ENCODE measurements around the gene NT5E. TPM values are rescaled to one million over a fixed set of nuclear protein-coding genes. Genes with fewer than 3 reads are reported as not detected.
"Not testable (repeated sequence)": the region's sequence is repeated elsewhere in the genome, so short reads cannot be mapped to it uniquely, and the experiment has no call there.

Gene NT5E
- total RNA-seq, 2 experiments from 2014 or later, result 7.4 to 7.6 TPM

DNA sequence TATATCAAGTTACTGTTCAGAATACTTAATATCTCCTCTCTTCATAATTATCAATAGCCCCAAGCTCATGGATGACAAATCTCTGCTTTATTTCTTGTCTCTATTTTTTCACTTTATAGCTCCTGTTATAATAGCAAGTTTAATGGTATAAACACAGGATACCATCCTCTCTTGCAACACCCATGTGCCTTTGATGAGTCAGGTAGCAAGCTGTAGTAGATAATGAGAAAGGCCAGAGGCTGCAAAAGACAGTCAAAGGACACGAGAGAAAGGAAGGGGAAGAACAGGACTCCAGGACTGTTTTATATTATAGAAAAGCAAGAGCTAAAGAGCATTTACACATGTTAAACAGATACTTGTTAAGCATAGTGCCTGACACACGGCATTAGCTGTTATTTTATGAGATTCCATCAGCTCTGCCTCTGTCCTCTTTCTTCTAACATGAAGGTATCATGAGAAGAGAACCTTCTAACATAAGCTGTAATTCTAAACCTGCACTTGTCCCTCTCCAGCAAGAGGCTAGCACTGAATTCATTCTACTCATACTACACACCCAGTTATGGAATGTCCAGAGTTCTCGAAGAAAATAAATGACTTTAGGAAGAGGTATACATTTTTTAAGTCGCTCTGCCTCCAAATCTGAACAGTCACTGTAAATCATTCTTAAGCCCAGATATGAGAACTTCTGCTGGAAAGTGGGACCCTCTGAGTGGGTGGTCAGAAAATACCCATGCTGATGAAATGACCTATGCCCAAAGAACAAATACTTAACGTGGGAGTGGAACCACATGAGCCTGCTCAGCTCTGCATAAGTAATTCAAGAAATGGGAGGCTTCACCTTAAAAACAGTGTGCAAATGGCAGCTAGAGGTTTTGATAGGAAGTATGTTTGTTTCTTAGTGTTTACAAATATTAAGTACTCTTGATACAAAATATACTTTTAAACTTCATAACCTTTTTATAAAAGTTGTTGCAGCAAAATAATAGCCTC, 45.0 kb downstream of the NT5E start:
- ATAC-seq (no peak), DNase-seq (no peak)
- POLR2A ChIA-PET, result interaction anchor here (1.0 to 1.4 kb wide), 2 partner anchors 12 to 44 kb away, joined by 3 read pairs; no protein-coding TSS in a partner anchor
- Mint-ChIP-seq H3K27me3 (ENCODE audit: low read depth) (no peaks in the 10 kb centered on the region), H3K36me3 (ENCODE audit: low read depth) (peaks cover 13% of the 10 kb centered on the region), H3K9me3 (ENCODE audit: insufficient read depth) (no peaks in the 10 kb centered on the region), H3K4me1 (ENCODE audit: low read depth) (peaks cover 10% of the 10 kb centered on the region), H3K27ac (no peak overlapping the region), H3K4me3 (no peak overlapping the region)
- CTCF ChIA-PET, result interaction anchor here (1.0 to 6.7 kb wide), 5 partner anchors 10 to 171 kb away, joined by 4 to 66 read pairs (median 5); partner anchors contain the start of gene NT5E

DNA sequence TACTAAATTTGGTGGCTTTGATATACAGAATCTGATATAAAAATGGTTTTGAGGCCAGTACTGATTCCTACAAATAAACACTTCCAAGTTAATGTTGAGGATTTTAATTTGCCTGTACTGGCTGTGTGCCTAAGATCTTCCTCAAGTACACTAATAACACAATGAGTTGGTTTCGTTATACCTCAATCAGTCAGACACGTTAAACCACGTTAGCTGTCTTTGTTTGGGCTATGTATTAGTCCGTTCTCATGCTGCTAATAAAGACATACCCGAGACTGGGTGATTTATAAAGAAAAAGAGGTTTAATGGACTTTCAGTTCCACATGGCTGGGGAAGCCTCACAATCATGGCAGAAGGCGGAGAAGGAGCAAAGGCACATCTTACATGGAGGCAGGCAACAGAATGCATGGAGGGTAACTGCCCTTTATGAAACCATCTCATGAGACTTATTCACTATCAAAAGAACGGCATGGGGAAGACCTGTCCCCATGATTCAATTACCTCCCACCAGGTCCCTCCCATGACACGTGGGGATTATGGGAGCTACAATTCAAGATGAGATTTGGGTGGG, 46.2 kb downstream of the NT5E start:
- ATAC-seq, result no peak
- H3K36me3 Mint-ChIP-seq (ENCODE audit: low read depth), result peaks cover 15% of the 10 kb centered on the region
- CTCF ChIA-PET, result interaction anchor here (6.7 kb wide), 1 partner anchor 12 kb away, joined by 66 read pairs; no protein-coding TSS in a partner anchor
- no peaks in the 10 kb centered on the region for H3K9me3 Mint-ChIP-seq (ENCODE audit: insufficient read depth)
- POLR2A ChIA-PET, result no interaction called here
- H3K4me3 Mint-ChIP-seq, result no peak overlapping the region
- DNase-seq, result no peak
- H3K27me3 Mint-ChIP-seq (ENCODE audit: low read depth), result no peaks in the 10 kb centered on the region
- H3K4me1 Mint-ChIP-seq (ENCODE audit: low read depth), result peaks cover 10% of the 10 kb centered on the region
- H3K27ac Mint-ChIP-seq, result no peak overlapping the region

GRCh38 chr6:85496856-85497255, 47.0 kb downstream of the NT5E start:
- H3K9me3 Mint-ChIP-seq (ENCODE audit: insufficient read depth), result no peaks in the 10 kb centered on the region
- POLR2A ChIA-PET, result interaction anchor here (0.6 kb wide), 1 partner anchor 97 kb away, joined by 3 read pairs; no protein-coding TSS in a partner anchor
- no peak overlapping the region for H3K4me3 Mint-ChIP-seq
- H3K36me3 Mint-ChIP-seq (ENCODE audit: low read depth), result peaks cover 15% of the 10 kb centered on the region
- DNase-seq, result no peak
- H3K27ac Mint-ChIP-seq, result no peak overlapping the region
- CTCF ChIA-PET, result interaction anchor here (6.7 kb wide), 1 partner anchor 13 kb away, joined by 66 read pairs; no protein-coding TSS in a partner anchor
- H3K4me1 Mint-ChIP-seq (ENCODE audit: low read depth), result peaks cover 10% of the 10 kb centered on the region
- no peaks in the 10 kb centered on the region for H3K27me3 Mint-ChIP-seq (ENCODE audit: low read depth)
- ATAC-seq, result no peak

GRCh38 chr6:85498596-85499258, 48.8 kb downstream of the NT5E start:
- POLR2A ChIA-PET, result no interaction called here
- no peak for DNase-seq
- CTCF ChIA-PET, result interaction anchor here (1.1 to 1.3 kb wide), 2 partner anchors 16 to 38 kb away, joined by 3 to 5 read pairs; no protein-coding TSS in a partner anchor
- Mint-ChIP-seq H3K9me3 (ENCODE audit: insufficient read depth) (no peaks in the 10 kb centered on the region), H3K4me3 (no peak overlapping the region), H3K36me3 (ENCODE audit: low read depth) (peaks cover 17% of the 10 kb centered on the region), H3K27me3 (ENCODE audit: low read depth) (no peaks in the 10 kb centered on the region), H3K4me1 (ENCODE audit: low read depth) (peaks cover 10% of the 10 kb centered on the region), H3K27ac (no peak overlapping the region)
- peak; percentile 42 for ATAC-seq

GRCh38 chr6:85506441-85507093, 56.7 kb downstream of the NT5E start:
- Mint-ChIP-seq H3K27ac (peak overlapping the region; percentile 20), H3K4me3 (no peak overlapping the region), H3K9me3 (ENCODE audit: insufficient read depth) (no peaks in the 10 kb centered on the region), H3K27me3 (ENCODE audit: low read depth) (no peaks in the 10 kb centered on the region), H3K4me1 (ENCODE audit: low read depth) (peaks cover 4% of the 10 kb centered on the region), H3K36me3 (ENCODE audit: low read depth) (peaks cover 32% of the 10 kb centered on the region)
- ChIA-PET POLR2A (no interaction called here), CTCF (interaction anchor here (1.3 to 3.9 kb wide), 2 partner anchors 23 to 30 kb away, joined by 4 to 19 read pairs; no protein-coding TSS in a partner anchor)
- DNase-seq (no peak), ATAC-seq (no peak)

DNA sequence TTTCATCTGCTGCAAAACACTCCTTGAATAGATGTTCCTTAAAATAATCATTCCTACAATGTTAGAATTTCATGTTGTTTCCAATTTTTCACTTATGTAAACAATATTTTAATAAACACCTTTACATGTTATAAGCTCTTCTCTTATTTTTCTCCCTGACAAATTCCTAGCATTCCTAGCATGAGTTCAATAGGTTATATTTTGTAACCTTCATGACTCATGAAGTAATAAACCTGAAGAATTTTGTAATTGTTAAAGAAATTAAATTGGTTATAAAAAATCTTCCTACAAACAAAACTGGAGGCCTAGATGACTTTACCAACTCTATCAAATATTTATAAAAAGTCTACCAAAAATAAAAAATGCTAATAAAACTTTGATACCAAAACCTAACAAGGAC, 66.3 kb downstream of the NT5E start:
- Mint-ChIP-seq H3K27me3 (ENCODE audit: low read depth) (no peaks in the 10 kb centered on the region), H3K9me3 (ENCODE audit: insufficient read depth) (no peaks in the 10 kb centered on the region), H3K36me3 (ENCODE audit: low read depth) (peaks cover 39% of the 10 kb centered on the region), H3K4me1 (ENCODE audit: low read depth) (no peaks in the 10 kb centered on the region), H3K27ac (no peak overlapping the region), H3K4me3 (no peak overlapping the region)
- ATAC-seq (no peak), DNase-seq (no peak)
- POLR2A ChIA-PET, result no interaction called here
- CTCF ChIA-PET, result interaction anchor here (1.7 kb wide), 1 partner anchor 22 kb away, joined by 8 read pairs; no protein-coding TSS in a partner anchor

GRCh38 chr6:85524281-85524680, 74.4 kb downstream of the NT5E start:
- POLR2A ChIA-PET; H3K4me1 Mint-ChIP-seq (ENCODE audit: low read depth); DNase-seq; H3K4me3 Mint-ChIP-seq; ATAC-seq; H3K27ac Mint-ChIP-seq; H3K9me3 Mint-ChIP-seq (ENCODE audit: insufficient read depth); CTCF ChIA-PET; H3K27me3 Mint-ChIP-seq (ENCODE audit: low read depth): not testable (repeated sequence)
- peaks cover 42% of the 10 kb centered on the region for H3K36me3 Mint-ChIP-seq (ENCODE audit: low read depth)

- H3K9me3 Mint-ChIP-seq (ENCODE audit: insufficient read depth), result no peaks in the 10 kb centered on the region
- no peaks in the 10 kb centered on the region for H3K27me3 Mint-ChIP-seq (ENCODE audit: low read depth)
- H3K4me1 Mint-ChIP-seq (ENCODE audit: low read depth), result no peaks in the 10 kb centered on the region
- H3K36me3 Mint-ChIP-seq (ENCODE audit: low read depth), result peaks cover 11% of the 10 kb centered on the region
- no peak overlapping the region for H3K4me3 Mint-ChIP-seq
- no peak for ATAC-seq
- DNase-seq, result no peak
- ChIA-PET POLR2A (interaction anchor here (1.6 kb wide), 1 partner anchor 141 kb away, joined by 4 read pairs; no protein-coding TSS in a partner anchor), CTCF (interaction anchor here (0.7 to 2.7 kb wide), 29 partner anchors 9 to 224 kb away, joined by 3 to 21 read pairs (median 4); partner anchors contain the start of gene NT5E)
- H3K27ac Mint-ChIP-seq, result peak overlapping the region; percentile 24
These were observed 87.2 kb downstream of the NT5E start for GRCh38 chr6:85537055-85537494.

GRCh38 chr6:85544776-85545175, 94.9 kb downstream of the NT5E start:
- H3K9me3 Mint-ChIP-seq (ENCODE audit: insufficient read depth), result no peaks in the 10 kb centered on the region
- H3K27ac Mint-ChIP-seq, result no peak overlapping the region
- DNase-seq, result no peak
- H3K27me3 Mint-ChIP-seq (ENCODE audit: low read depth), result no peaks in the 10 kb centered on the region
- no peak for ATAC-seq
- no peaks in the 10 kb centered on the region for H3K4me1 Mint-ChIP-seq (ENCODE audit: low read depth)
- H3K4me3 Mint-ChIP-seq, result no peak overlapping the region
- ChIA-PET POLR2A (no interaction called here), CTCF (interaction anchor here (0.7 kb wide), 1 partner anchor 190 kb away, joined by 3 read pairs; no protein-coding TSS in a partner anchor)
- H3K36me3 Mint-ChIP-seq (ENCODE audit: low read depth), result peaks cover 20% of the 10 kb centered on the region

All from activated CD8-positive, alpha-beta T cell treated with anti-CD3 and anti-CD28 coated beads, Interleukin-2, amount 10 ng/mL, durations not matched to agents 7 days and 5 days (primary cell).